ENCODE measurements around the gene ADGRB3. TPM values are rescaled to one million over a fixed set of nuclear protein-coding genes. Genes with fewer than 3 reads are reported as not detected.
"Not testable (repeated sequence)": the region's sequence is repeated elsewhere in the genome, so short reads cannot be mapped to it uniquely, and the experiment has no call there.

The ADGRB3 gene
- total and polyA plus RNA-seq, 12 donors, result 0.47 to 2.1 (median 0.85) TPM

DNA sequence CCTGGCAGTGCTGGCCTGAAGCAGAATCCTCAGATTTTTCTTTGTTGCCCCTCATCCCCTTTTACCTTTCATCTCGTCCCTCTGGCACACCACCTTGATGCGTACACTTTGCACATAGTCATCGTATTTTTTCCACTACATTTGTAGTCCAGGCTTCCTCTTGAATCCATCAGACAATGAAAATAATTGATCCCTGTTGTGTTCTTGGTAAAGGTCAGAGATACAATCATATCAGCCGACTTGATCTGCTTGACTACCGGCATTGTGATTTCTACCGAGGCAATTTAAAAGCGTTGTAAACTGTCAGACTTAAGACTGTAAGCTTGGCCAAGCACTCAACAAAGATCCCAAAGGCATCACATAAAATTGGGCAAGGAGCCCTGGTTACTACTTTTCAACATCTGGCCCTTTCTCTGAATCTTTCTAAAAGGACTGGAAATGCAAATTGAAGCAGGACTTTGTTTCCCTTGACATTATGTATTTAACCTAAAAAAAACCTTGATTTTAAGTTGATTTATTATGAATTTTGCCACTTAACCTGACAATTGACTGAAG, 649.2 kb downstream of the ADGRB3 start:
- ATAC-seq, result no peak
- intact Hi-C loops (cut with DNase I), result no loop called here

DNA sequence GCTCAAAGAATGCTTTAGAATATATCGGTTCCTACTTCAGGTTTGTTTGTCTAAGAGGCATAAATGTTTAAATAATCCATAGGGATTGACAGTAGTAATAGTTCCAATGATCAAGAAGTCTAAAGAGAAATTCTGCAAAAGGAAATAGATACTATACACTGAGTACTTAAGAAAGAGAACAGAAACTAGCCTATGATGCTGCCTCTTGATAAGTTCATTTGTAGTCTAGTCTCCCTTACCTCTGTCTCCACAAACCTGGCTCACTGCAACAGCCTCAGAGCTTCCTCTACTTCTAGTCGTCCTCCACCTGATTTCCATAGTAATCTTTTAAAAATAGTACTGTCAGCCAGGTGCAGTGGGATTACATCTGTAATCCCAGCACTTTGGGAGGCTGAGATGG, 650.0 kb downstream of the ADGRB3 start:
- Histone ChIP-seq H3K27ac (no peak overlapping the region), H3K9me3 (peaks cover 0 to 9% (median 0%) of the 10 kb centered on the region in 11 donors), H3K4me3 (no peak overlapping the region), H3K4me1 (peaks cover 0 to 4% (median 0%) of the 10 kb centered on the region in 9 donors), H3K36me3 (no peaks in the 10 kb centered on the region), H3K27me3 (no peaks in the 10 kb centered on the region)
- no peak for DNase-seq
- intact Hi-C loops (cut with DNase I), result no loop called here
- WGBS, 2 donors, result 68 to 75% methylated on average over 2 of the region's 2 CpGs
- no peak for ATAC-seq
- TF ChIP-seq CTCF (IDR thresholded peaks at IDR 0.05), result no peak

More for the DNA sequence above, 649.2 kb downstream of the ADGRB3 start:
- H3K9me3 ChIP-seq, result peaks cover 0 to 9% (median 0%) of the 10 kb centered on the region in 11 donors
- no peaks in the 10 kb centered on the region for H3K36me3 ChIP-seq
- 70 to 75% methylated on average over 7 of the region's 7 CpGs for WGBS, 2 donors
- DNase-seq, result no peak
- no peaks in the 10 kb centered on the region for H3K27me3 ChIP-seq
- TF ChIP-seq CTCF (IDR thresholded peaks at IDR 0.05), result no peak
- no peak overlapping the region for H3K27ac ChIP-seq
- no peak overlapping the region for H3K4me3 ChIP-seq
- no peaks in the 10 kb centered on the region for H3K4me1 ChIP-seq

- Histone ChIP-seq H3K4me1 (peaks cover 0 to 6% (median 0%) of the 10 kb centered on the region in 9 donors), H3K27ac (no peak overlapping the region), H3K36me3 (no peaks in the 10 kb centered on the region), H3K27me3 (no peaks in the 10 kb centered on the region), H3K9me3 (peaks cover 0 to 9% (median 0%) of the 10 kb centered on the region in 11 donors), H3K4me3 (no peak overlapping the region)
- DNase-seq (no peak), ATAC-seq (no peak)
- intact Hi-C loops (cut with DNase I), result no loop called here
- 56 to 67% methylated on average over 2 of the region's 2 CpGs for WGBS, 2 donors
- no peak for TF ChIP-seq CTCF (IDR thresholded peaks at IDR 0.05)
Observed at GRCh38 chr6:69286331-69286730, 651.2 kb downstream of the ADGRB3 start.

DNA sequence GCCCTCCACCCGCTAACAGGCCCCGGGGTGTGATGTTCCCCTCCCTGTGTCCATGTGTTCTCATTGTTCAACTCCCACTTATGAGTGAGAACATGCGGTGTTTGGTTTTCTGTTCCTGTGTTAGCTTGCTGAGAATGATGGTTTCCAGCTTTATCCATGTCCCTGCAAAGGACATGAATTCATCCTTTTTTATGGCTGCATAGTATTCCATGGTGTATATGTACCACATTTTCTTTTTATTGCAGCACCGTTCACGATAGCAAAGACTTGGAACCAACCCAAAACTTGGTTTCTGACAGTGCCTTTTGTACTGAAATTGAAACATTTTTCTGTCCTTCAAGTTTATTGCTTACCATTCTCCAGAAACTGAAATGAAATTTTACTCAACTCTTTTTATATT, 653.1 kb downstream of the ADGRB3 start:
- H3K27me3 ChIP-seq; H3K4me1 ChIP-seq; H3K36me3 ChIP-seq; ATAC-seq; H3K4me3 ChIP-seq; intact Hi-C loops (cut with DNase I); H3K9me3 ChIP-seq; H3K27ac ChIP-seq; DNase-seq: not testable (repeated sequence)
- WGBS, 2 donors, result 91 to 92% methylated on average over 5 of the region's 5 CpGs

GRCh38 chr6:69289689-69290495, 654.8 kb downstream of the ADGRB3 start:
- no peak for TF ChIP-seq CTCF (IDR thresholded peaks at IDR 0.05)
- ATAC-seq (peak in 6 of 8 donors; percentile 31 to 80 (median 68)), DNase-seq (no peak)
- H3K27me3 ChIP-seq, result no peaks in the 10 kb centered on the region
- H3K4me1 ChIP-seq, result peaks cover 0 to 6% (median 0%) of the 10 kb centered on the region in 9 donors
- H3K4me3 ChIP-seq, result no peak overlapping the region
- H3K27ac ChIP-seq, result peak overlapping the region in 6 of 10 donors; percentile 28 to 66 (median 46)
- 58 to 66% methylated on average over 8 of the region's 8 CpGs for WGBS, 2 donors
- peaks cover 0 to 9% (median 0%) of the 10 kb centered on the region in 11 donors for H3K9me3 ChIP-seq
- intact Hi-C loops (cut with DNase I), result no loop called here
- H3K36me3 ChIP-seq, result no peaks in the 10 kb centered on the region

Measured in heart right ventricle (tissue), 16 donors.